Large intestine (tissue), 3 donors: ENCODE data around the gene FCGR2B. TPM values are rescaled to one million over a fixed set of nuclear protein-coding genes. Genes with fewer than 3 reads are reported as not detected.
"Not testable (repeated sequence)": the region's sequence is repeated elsewhere in the genome, so short reads cannot be mapped to it uniquely, and the experiment has no call there.

ENCODE experiments used
- DNase-seq, 2 donors: peaks; one replicate each; pipeline versions ENCODE4 v3.0.0 to v3.0.0-alpha.2; 2013
- H3K27ac ChIP-seq: one replicate; pipeline ENCODE4 v1.5.1; 2013; ENCODE audit warnings: low read length
- H3K27me3 ChIP-seq: 2 replicates; pipeline ENCODE4 v1.6.1; 2013; ENCODE audit warnings: low read length; ENCODE audit not compliant: control insufficient read depth, insufficient read depth
- H3K36me3 ChIP-seq: 2 replicates; pipeline ENCODE4 v1.6.1; 2013; ENCODE audit warnings: low read length; ENCODE audit not compliant: control insufficient read depth, insufficient read depth
- H3K4me1 ChIP-seq: one replicate; pipeline ENCODE4 v1.6.1; 2013; ENCODE audit warnings: low read length; ENCODE audit not compliant: control insufficient read depth, insufficient read depth
- H3K4me3 ChIP-seq: one replicate; pipeline ENCODE4 v1.5.1; 2013; ENCODE audit warnings: low read length
- H3K9me3 ChIP-seq: one replicate; pipeline ENCODE4 v1.6.1; 2013; ENCODE audit warnings: mild to moderate bottlenecking, low read depth, low read length, moderate library complexity; ENCODE audit not compliant: control insufficient read depth
- WGBS: methylation state at CpG from one replicate; pipeline ENCODE4 v1.1.5; 2013; ENCODE audit warnings: low lambda C conversion rate; ENCODE audit not compliant: insufficient coverage; 5-methylcytosine and 5-hydroxymethylcytosine counted together
- polyA plus RNA-seq: library from polyadenylated mRNA; unstranded; fragments of 120-200 nt; gene quantifications from one replicate; pipeline ENCODE4 v1.2.1, GENCODE V29; 2013

The FCGR2B gene
- polyA plus RNA-seq, 1 donor = 0.06 TPM

GRCh38 chr1:161630128-161630742 is 32.7 kb upstream of the FCGR2B start:
- DNase-seq, H3K27me3 ChIP-seq, H3K4me3 ChIP-seq, H3K36me3 ChIP-seq, H3K27ac ChIP-seq, H3K4me1 ChIP-seq, H3K9me3 ChIP-seq: not testable (repeated sequence)
- no CpG with 5 or more reads among the region's 2 CpGs for WGBS

GRCh38 chr1:161631076-161631475 is 31.9 kb upstream of the FCGR2B start, which contains the start of gene FCGR3B:
TSS of gene FCGR3B (minus strand) at chr1:161631176. CDS start at chr1:161631094, 82 bp downstream.
- Histone ChIP-seq H3K36me3 (no peaks in the 10 kb centered on the region), H3K27me3 (peaks cover 7% of the 10 kb centered on the region), H3K4me1 (no peaks in the 10 kb centered on the region), H3K4me3 (no peak within 1 kb of the TSS), H3K27ac (no peak within 1 kb of the TSS), H3K9me3 (no peaks in the 10 kb centered on the region)
- no CpG with 5 or more reads among the region's 4 CpGs for WGBS
- DNase-seq = no peak

DNA sequence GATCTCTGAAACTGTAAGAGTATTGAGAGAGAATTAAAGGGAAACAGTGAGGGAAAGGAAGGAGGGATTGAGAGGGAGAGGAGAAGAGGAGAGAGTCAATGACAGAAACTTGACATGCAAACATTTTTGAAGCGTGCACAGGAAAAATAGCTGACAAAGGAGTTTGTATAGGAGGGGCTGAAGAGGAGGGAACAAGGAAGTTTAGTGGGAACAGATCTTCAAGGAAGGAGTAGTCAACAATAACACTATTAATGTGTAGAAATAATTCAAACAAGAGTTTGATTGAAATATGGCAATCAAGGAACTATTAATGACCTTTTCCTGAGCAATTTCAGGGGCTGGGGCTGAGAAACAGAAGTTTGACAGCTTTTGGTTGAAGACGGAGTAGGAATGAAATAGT is 27.9 kb upstream of the FCGR2B start:
- H3K36me3 ChIP-seq, H3K4me3 ChIP-seq, H3K27me3 ChIP-seq, DNase-seq, H3K4me1 ChIP-seq, H3K27ac ChIP-seq, H3K9me3 ChIP-seq: not testable (repeated sequence)
- no CpG with 5 or more reads among the region's 2 CpGs for WGBS

DNA sequence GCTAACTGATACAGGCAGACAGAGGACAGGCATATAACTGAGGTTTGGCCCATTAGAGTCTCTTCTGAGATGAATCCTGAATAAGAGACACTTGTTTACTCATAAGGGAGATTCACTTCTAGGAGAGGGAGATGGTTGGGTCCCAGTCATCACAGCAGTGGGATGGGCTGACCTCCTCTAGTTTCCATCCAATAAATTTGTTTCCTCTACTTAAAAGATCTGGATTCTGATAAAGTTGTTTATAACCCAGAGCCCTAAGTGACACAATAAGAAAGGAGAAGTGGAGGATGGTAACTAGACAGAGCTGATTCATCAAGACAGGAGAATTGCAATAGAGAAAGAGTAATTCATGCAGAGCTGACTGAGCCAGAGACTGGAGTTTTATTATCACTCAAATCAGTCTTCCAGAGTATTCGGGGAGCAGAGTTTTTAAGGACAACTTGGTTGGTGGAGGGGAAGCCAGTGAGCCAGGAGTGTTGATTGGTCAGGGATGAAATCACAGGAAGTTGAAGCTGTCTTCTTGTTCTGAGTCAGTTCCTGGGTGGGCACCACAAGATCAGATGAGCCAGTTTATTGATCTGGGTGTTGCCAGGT is 26.7 kb upstream of the FCGR2B start:
- not testable (repeated sequence) for H3K27ac ChIP-seq, H3K4me3 ChIP-seq, H3K9me3 ChIP-seq, H3K27me3 ChIP-seq, H3K36me3 ChIP-seq, DNase-seq, H3K4me1 ChIP-seq
- WGBS = no CpG with 5 or more reads among the region's 1 CpG

GRCh38 chr1:161636976-161637375 is 26.0 kb upstream of the FCGR2B start:
- not testable (repeated sequence) for H3K4me1 ChIP-seq, H3K36me3 ChIP-seq, H3K4me3 ChIP-seq, H3K27me3 ChIP-seq, H3K27ac ChIP-seq, H3K9me3 ChIP-seq, DNase-seq
- no CpG with 5 or more reads among the region's 3 CpGs for WGBS

DNA sequence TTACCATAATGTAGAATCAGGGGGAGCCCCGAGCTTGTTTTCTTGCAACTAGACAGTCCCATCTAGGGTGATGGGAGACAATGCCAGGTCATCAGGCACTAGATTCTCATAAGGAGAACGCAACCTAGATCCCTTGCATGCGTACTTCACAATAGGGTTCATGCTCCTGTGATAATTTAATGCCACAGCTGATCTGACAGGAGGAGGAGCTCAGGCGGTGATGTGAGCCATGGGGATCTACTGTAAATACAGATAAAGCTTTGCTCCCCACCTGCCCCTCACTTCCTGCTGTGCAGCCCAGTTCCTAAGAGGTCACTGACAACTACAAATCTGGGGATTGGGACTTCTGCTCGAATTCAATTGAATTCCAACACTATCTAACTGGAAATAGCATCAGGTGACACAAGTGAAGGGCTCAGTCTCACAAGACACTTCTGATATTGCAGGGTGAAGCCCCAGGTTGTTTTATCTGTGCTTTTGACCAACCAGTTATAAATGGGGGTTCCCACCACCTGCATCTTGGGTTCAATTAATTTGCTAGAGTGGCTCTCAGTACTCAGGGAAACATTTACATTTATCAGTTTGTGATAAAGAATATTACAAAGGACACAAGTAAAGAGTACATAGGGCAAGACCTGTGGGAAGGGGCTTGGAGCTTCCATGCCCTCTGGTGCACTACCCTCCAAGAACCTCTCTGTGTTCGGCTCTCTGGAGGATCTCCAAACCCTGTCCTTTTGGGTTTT is 24.5 kb upstream of the FCGR2B start:
- not testable (repeated sequence) for H3K27me3 ChIP-seq, H3K4me1 ChIP-seq, H3K27ac ChIP-seq, H3K9me3 ChIP-seq, H3K36me3 ChIP-seq, H3K4me3 ChIP-seq, DNase-seq
- no CpG with 5 or more reads among the region's 6 CpGs for WGBS

DNA sequence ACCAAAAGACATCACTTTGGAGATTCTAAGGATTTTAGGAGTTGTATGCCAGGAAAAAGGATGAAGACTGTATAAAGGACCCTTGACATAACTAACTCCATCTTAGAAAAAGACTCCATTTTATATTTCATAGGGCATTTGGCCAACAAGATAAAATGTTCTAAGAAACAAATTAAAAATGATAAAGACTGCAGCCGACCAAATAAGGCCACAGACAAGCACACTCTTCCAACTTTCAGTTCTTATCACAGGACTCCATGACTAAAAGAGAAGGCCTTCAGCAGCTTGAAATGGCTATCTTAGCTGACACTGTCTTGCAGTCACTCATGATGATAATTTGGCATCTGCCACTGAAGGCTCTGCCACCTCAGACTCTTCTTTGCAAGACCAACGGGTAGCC is 23.7 kb upstream of the FCGR2B start:
- not testable (repeated sequence) for H3K4me1 ChIP-seq, H3K27me3 ChIP-seq, H3K4me3 ChIP-seq, H3K36me3 ChIP-seq, H3K27ac ChIP-seq, DNase-seq, H3K9me3 ChIP-seq
- no CpG with 5 or more reads among the region's 2 CpGs for WGBS

GRCh38 chr1:161642697-161643096 is 20.2 kb upstream of the FCGR2B start:
- H3K27me3 ChIP-seq, H3K4me1 ChIP-seq, H3K36me3 ChIP-seq, H3K27ac ChIP-seq, H3K4me3 ChIP-seq, H3K9me3 ChIP-seq: not testable (repeated sequence)
- DNase-seq = peak in 1 of 2 donors; percentile 5
- WGBS = no CpG with 5 or more reads among the region's 1 CpG

DNA sequence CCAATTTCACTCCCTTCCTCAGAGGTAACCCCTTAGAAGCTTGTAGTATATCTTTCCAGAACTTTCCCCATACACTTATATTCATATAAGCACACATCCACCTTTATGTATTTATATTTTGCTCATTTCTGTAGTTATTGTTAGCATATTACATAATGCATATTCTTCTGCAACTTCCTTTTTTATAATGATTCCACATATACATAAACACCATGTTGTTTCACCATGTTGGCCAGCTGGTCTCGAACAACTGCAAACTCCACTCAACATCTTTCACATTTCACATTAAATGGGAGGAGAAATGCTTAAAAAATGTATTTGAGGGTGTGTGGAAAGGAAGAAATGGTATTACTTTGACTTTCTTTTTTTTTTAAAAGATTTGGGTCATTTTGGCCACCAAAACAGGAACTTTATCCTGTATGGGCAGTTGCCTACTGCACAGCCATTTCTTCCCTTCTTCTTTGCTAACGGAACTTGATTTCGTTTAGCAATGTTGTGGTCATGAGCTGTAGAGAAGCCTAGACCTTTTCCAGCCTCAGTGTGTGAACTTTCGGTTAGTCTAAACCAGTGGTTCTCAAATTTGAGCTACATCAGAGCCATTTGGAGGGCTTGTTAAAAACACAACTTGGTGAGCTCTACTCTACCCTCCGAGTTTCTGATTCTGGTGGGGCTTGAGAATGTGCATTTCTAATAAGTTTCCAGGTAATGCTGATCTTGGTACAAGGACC is 19.3 kb upstream of the FCGR2B start:
- H3K9me3 ChIP-seq, H3K4me1 ChIP-seq, H3K27ac ChIP-seq, H3K36me3 ChIP-seq, DNase-seq, H3K27me3 ChIP-seq, H3K4me3 ChIP-seq: not testable (repeated sequence)
- WGBS = no CpG with 5 or more reads among the region's 5 CpGs

- not testable (repeated sequence) for H3K9me3 ChIP-seq, H3K36me3 ChIP-seq, H3K4me3 ChIP-seq, H3K4me1 ChIP-seq, H3K27ac ChIP-seq, DNase-seq, H3K27me3 ChIP-seq
- WGBS = 80% methylated on average over 1 of the region's 1 CpG
Observed at GRCh38 chr1:161644855-161645254, 18.1 kb upstream of the FCGR2B start.
